Uterus (tissue), 2 donors: Measurements from ENCODE around the gene H2AZ1.

Source experiments
- CTCF ChIP-seq, 4 experiments: fragments of 200-600 bp in 2 of 4; fragments of 450-650 bp in 2 of 4; sonication (generic) in 2 of 4; IDR thresholded peaks; one replicate each; pipeline ENCODE4 v1.5.1; 2016 to 2019; ENCODE audit warnings: antibody characterized with exemption in 4 of 4, mild to moderate bottlenecking in 2 of 4, moderate library complexity in 1 of 4
- POLR2A ChIP-seq, 2 donors: fragments of 450-650 bp; IDR thresholded peaks; one replicate each; pipeline ENCODE4 v1.6.1; 2016; ENCODE audit warnings: antibody characterized with exemption in 2 of 2, mild to moderate bottlenecking in 1 of 2, moderate library complexity in 1 of 2

GRCh38 chr4:99965674-99966350 is 15.7 kb upstream of the H2AZ1 start:
- no peak for TF ChIP-seq POLR2A (IDR thresholded peaks at IDR 0.05)
- no peak for TF ChIP-seq CTCF (IDR thresholded peaks at IDR 0.05)
